ENCODE results near the gene ILK.

ILK gene

GRCh38 chr11:6609502-6610015 is 6.0 kb downstream of the ILK start:
- TF ChIP-seq CTCF (IDR thresholded peaks at IDR 0.05) = no peak

DNA sequence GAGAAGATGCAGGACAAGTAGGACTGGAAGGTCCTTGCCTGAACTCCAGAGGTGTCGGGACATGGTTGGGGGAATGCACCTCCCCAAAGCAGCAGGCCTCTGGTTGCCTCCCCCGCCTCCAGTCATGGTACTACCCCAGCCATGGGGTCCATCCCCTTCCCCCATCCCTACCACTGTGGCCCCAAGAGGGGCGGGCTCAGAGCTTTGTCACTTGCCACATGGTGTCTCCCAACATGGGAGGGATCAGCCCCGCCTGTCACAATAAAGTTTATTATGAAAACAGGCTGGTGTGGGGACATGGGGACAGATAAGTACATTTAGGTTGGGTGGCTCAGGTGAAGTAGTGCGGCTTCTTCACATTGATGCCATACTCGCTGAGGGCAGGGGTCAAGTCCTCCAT is 7.0 kb downstream of the ILK start:
- TF ChIP-seq CTCF (IDR thresholded peaks at IDR 0.05) = no peak

DNA sequence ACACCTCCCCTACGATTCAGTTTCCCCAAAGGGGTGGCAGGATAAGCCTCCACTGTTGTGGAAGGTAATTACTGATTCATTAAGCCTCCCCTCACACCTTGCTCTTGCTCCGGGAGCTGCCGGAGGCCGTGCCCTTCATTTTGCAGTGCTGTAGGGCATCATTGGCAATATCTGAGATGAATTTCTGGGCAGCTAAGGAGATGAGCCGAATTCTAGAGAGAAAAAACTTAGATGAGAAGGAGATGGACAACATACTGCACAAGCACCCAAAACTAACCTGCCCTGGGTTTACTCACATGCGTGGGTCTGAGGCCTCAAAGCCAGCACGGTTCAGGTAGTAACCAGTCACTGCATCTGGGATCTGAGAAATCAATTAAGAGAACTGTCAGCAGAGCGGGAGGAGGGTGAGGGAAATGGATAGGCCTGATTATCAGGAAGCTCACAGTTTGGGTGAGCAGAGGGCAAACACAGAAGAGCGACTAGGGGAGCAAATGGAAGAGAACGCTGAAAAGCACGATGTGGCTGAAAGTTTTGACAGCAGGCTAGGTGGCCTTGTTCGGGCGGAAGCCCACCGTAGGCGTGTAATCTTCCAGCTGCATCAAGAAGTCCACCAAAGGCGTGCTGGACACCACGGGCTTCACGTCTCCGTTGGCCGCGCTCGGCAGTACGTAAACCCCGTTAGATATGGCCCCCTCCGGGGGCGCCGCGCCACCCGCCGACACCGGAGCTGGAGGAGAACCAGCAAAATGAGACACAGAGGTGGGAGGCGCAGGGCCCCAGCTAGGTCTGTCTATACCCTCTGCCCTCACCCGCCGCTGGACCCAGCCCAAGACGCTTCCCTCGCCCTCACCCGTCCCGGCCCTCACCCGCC is 7.8 kb downstream of the ILK start:
- TF ChIP-seq CTCF (IDR thresholded peaks at IDR 0.05) = no peak

DNA sequence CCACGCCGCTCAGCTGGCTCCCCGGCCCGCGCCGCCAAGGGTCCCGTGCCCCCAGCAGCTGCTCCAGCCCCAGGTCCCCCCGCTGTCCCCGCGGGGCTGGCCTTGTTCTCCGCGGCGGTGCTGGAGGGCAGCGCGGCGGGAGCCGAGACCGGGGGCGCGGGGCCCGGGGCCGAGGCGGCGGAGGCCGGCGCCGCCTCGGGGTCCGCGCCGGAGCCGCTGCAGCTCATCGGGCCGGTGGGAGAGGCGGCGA is 8.3 kb downstream of the ILK start:
- no peak for TF ChIP-seq CTCF (IDR thresholded peaks at IDR 0.05)

DNA sequence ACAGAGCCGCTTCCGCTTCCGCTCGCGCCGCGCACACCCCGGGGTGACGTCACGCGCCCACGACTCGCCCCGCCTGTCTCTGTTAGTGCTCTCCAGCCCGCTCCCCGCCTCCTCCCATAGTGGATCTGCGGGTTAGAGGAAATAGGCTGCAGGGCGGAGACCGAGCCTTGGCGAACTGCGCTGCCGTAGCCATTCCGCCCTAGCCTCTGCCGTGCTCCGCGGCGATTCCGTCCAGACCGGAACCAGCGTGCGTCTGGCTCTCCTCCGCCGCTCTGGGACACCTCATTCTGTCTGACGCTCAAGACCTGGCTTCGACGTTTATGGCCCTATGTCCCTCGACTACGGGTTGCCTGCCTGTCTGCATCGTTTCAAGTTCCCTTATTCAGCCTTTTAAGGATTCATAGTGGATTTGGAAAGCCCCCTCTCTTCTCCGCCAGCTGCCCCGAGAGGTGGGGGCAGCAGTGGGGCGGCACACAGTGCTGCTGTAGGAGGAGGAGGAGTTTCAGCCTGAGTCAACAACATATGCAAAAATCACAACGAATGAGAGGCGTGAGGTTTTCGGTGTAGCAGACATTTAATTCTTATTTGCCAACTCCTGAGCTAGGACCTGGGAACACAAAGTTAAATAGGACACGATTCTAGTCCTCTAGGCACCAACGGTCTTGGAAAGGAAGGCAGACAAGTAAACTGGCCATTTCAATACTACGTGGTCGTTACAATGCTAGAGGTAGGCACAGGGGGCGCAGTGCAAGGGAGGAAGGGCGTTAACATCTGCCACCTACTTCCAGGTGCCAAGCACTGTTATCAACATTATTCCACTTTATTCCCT is 8.9 kb downstream of the ILK start, which contains the start of gene TAF10:
Gene TAF10 (minus strand): TSS at position 4 of the 829 bp plus-strand sequence. CDS start 27 bp downstream, outside the sequence.
- peak; percentile 56; the same call in 1 of the 2 replicates for TF ChIP-seq CTCF (IDR thresholded peaks at IDR 0.05)

GRCh38 chr11:6613496-6613895 is 9.9 kb downstream of the ILK start:
- TF ChIP-seq CTCF (IDR thresholded peaks at IDR 0.05) = no peak

GRCh38 chr11:6614446-6614845 is 10.9 kb downstream of the ILK start:
- TF ChIP-seq CTCF (IDR thresholded peaks at IDR 0.05) = no peak

Measured in LNCAP (cell line).